GM20431 (cell line): Measurements from ENCODE around the gene DOK5.
"Not testable (repeated sequence)": the region's sequence is repeated elsewhere in the genome, so short reads cannot be mapped to it uniquely, and the experiment has no call there.

Experiments
- in situ Hi-C: fragments of 300-500 bp; cut with MseI, MboI; formaldehyde crosslinking; loops from one replicate; pipeline ENCODE4 v1.15.0; 2020; ENCODE audit warnings: low sequenced_read_pairs; ENCODE audit not compliant: unreplicated experiment

The DOK5 gene

GRCh38 chr20:54475334-54476168 lies at the start of gene DOK5:
Gene DOK5 (plus strand): TSS chr20:54475593. CDS start chr20:54475947, 354 bp downstream.
- in situ Hi-C loops = no loop called here

DNA sequence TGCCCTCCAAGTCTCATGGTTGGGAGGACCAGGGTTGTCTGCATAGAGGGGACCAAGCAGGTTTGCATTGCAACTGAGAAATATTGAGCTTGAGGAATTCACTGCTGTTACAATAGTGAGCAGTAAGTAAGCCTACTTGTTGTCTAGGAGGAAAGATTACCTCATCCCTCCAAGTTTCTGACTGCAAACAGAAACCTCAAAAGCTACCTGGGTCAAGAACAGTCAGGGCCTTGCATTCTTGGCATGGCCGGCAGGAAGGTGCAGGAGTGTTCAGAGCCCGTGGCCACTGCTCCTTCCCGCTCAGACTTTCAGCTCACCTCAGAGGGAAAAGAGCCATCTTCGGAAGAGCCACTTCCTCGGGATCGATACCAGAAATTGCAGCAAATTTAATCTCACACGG lies 46.0 kb upstream of the DOK5 start:
- in situ Hi-C loops = no loop called here

DNA sequence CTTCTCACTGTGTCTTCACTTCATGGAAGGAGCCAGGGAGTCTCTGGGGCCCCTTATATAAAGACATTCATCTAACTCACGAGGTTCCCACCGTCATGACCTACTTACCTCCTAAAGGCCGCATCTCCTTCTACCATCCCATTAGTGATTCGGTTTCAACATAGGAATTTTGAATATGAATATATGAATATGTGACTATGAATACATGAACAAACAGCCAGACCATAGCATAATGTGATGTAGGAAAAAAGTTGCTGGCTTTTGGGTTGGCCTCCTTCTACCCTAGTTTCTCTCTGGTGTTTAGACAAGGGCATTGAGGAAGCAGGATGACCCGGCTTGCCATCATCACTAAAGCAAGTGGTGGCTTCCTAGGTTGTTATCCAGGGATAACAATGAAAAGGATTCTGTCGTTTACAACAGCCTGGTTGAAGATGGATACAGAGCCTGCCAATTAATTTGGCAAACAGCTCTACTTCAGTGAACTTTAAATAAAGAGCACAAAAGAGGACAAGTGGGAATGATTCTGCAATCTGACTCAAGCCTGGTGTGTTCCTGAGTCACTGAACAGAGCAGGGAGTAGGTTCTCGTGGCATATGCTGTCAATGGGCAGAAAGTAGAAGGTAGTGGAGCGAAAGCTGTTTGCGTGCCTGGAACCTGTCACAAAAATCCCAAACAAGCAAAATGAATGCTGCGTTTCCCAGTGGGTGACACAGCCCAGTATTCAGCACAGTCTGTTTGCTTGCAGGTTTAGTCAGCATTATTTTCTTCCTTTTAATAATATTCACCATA lies 44.0 kb upstream of the DOK5 start:
- in situ Hi-C loops = no loop called here

DNA sequence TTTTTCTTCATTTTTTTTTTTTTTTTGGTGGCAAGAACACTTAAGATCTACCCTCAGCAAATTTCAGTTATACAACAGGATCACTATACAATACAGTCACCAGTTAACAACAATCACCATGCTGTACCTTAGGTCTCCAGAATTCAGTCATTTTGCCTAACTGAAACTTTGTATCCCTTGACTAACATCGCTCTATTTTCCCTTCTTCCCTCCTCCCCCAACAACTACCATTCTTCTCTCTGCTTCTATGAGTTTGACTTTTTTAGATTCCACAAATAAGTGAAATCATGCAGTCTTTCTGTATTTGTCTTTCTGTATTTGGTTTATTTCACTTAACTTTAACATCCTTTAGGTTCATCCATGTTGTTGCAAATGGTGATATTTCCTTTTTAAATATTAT lies 42.4 kb upstream of the DOK5 start:
- in situ Hi-C loops = no loop called here

- in situ Hi-C loops = no loop called here
Measured at GRCh38 chr20:54433636-54434035, 41.8 kb upstream of the DOK5 start.

GRCh38 chr20:54434196-54434595 lies 41.2 kb upstream of the DOK5 start:
- in situ Hi-C loops = no loop called here

DNA sequence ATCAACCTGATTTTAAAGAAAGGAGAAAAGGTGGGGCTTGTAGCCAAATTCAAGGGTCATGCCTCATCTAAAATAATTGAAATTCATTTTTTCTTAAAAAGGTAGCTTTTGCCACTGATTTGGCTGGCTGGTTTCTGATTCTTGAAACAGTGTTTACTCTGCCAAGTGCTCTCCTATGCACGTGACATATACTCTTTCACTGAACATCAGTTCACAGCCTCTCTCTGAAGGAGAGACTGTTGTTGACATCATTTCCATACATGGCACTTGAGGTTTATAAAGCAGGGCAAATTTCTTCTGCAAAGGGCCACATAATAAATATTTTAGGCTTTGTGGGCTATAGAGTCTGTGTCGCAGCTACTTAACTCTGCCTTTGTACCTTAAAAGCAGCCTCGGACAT lies 40.4 kb upstream of the DOK5 start:
- in situ Hi-C loops = no loop called here

DNA sequence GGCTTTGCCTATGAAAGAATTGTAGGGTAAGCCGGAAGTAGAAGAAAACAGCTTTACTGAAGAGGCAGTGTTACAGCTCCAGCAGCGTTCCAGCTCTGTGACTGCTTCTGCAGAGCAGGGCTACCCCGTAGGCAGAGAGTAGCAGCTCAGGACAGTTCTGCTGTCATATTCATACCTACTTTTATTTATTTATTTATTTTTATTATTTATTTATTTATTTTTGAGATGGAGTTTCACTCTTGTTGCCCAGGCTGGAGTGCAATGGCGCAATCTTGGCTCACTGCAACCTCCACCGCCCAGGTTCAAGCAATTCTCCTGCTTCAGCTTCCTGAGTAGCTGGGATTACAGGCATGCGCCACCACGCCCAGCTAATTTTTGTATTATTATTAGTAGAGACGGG lies 39.0 kb upstream of the DOK5 start:
- in situ Hi-C loops = not testable (repeated sequence)

DNA sequence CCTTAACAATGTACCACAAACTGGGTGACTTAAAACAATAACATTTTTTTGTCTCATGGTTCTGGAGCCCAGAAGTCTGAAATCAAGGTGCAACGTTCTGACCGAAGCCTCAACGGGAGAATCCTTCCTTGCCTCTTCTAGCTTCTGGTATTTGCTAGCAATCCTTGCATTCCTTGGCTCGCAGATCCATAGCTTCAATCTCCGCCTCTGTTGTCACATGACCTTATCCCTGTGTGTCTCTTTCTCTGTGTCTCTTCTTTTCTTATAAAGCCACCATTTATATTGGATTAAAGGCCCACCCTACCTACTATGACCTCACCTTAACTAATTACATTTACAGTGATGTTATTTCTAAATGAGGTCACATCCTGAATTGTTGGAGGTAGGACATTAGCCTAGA lies 37.2 kb upstream of the DOK5 start:
- in situ Hi-C loops = no loop called here

- in situ Hi-C loops = no loop called here
Measured at GRCh38 chr20:54450207-54450606, 25.2 kb upstream of the DOK5 start.

GRCh38 chr20:54451171-54451570 lies 24.2 kb upstream of the DOK5 start:
- in situ Hi-C loops = no loop called here

GRCh38 chr20:54452277-54452676 lies 23.1 kb upstream of the DOK5 start:
- in situ Hi-C loops = no loop called here

GRCh38 chr20:54454982-54455381 lies 20.4 kb upstream of the DOK5 start:
- in situ Hi-C loops = no loop called here

- in situ Hi-C loops = no loop called here
Measured at GRCh38 chr20:54456423-54456822, 19.0 kb upstream of the DOK5 start.

DNA sequence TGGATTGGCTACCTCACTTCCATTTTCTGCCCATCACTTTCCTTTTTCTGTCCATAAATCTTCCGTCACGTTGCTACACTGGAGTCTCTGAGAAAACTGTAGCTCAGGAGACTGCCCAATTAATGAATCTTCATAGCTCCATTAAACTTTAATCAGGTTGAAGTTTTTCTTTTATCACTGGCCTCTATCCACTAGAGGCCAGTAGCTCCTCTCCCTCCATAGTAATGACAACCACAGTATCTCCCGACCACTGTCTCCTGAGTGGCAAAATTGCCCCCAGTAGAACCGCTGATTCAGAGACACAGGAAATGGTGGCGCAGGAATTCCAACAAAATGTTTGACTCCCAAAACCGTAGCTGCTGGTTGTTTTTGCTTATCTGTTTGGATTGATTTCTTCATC lies 18.4 kb upstream of the DOK5 start:
- in situ Hi-C loops = no loop called here

DNA sequence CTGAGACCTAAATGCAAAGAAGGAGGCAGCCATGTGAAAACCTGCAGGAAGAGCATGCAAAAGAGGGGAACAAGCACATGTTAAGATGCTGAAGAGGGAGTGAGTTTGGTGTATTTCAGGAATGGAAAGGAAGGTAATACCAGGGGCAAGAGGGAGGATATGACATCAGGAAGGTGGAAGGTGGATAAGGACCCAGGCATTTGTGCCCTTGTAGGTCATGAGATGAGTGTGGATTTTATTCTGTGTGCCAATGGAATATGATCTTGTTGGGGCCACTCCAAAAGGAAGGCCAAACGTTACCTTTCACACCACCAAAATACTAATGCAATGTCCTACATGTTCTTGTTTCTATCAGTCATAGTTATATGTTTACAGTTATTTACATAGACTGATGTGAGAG lies 17.2 kb upstream of the DOK5 start:
- in situ Hi-C loops = no loop called here

- in situ Hi-C loops = no loop called here
Measured at GRCh38 chr20:54459279-54459678, 16.1 kb upstream of the DOK5 start.

DNA sequence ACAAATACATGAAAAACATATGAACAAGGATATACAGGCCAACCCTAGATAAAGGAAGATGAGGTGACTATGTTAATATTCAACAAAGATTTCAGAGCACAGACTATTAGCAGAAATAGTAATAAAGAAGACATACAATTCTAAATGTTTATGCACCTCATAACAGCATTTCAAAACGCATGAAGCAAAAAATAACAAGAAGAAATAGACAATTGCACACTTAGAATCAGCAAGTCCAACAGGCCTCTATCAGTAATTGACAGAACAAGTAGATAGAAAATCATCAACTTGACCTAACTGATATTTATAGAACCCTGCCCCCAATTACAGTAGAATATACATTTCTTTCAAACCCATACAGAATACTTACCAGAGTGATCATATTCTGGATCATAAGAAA lies 11.4 kb upstream of the DOK5 start:
- in situ Hi-C loops = no loop called here

GRCh38 chr20:54466127-54466526 lies 9.3 kb upstream of the DOK5 start:
- in situ Hi-C loops = no loop called here

DNA sequence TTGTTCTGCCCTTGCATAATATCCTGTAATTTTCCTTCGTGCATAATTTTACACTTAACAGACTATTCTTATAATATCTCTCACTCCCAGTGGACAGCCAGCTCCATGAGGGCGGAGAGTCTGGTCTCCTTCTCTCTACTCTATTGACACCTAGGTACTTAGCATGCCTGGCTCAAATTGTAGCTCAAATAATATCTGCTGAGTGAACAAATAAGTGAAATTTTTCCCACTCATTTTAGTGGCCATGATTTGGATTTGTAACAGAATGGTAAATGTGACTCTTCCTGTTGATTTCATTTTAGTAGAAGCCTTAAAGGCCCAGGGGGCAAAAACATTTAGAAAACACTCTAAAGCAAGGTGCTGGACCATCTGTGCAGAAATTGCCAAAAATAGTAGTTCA lies 7.8 kb upstream of the DOK5 start:
- in situ Hi-C loops = no loop called here

DNA sequence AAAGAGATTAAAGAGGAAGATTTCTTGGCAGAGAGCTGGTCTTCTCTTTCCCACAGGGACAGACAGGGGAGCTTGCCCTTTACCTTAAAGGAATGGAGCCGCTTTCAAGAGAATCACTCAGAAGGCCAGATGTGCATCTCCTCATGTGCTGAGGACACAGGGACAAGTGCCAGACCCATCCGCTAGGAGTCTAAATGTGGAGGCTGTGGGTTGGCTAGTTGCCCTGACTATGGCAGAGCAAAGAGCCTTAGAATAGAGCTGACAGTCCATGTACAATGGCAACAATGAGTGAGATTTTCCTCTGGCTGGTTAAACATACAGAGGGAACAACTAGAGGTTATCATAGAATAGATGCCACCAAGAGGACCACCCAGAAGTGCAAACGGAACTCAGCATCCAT lies 7.3 kb upstream of the DOK5 start:
- in situ Hi-C loops = no loop called here
